Smooth muscle cell (in vitro differentiated cells): ENCODE measurements around the gene TOM1L2. TPM values are rescaled to one million over a fixed set of nuclear protein-coding genes. Genes with fewer than 3 reads are reported as not detected.

Experiments
- DNase-seq: peaks from one replicate; lab custom pipeline; 2025; ENCODE audit not compliant: unreplicated experiment; lab: John Stamatoyannopoulos, UW
- H2AFZ ChIP-seq: fragments of 200-600 bp; sonication (generic); 2 replicates; pipeline ENCODE4 v1.6.0; 2016; ENCODE audit warnings: antibody characterized with exemption, low read depth, mild to moderate bottlenecking
- H3F3A ChIP-seq: fragments of 200-600 bp; sonication (generic); 2 replicates; pipeline ENCODE4 v1.6.0; 2017; ENCODE audit warnings: antibody characterized with exemption, low read depth
- H3K27ac ChIP-seq: fragments of 200-600 bp; sonication (generic); 2 replicates; pipeline ENCODE4 v1.5.1; 2016; ENCODE audit warnings: low read depth, mild to moderate bottlenecking
- H3K27me3 ChIP-seq: fragments of 200-600 bp; sonication (generic); 2 replicates; pipeline ENCODE4 v1.6.1; 2016; ENCODE audit warnings: low read depth, mild to moderate bottlenecking
- H3K36me3 ChIP-seq: fragments of 200-600 bp; sonication (generic); 2 replicates; pipeline ENCODE4 v1.5.1; 2016; ENCODE audit warnings: low read depth
- H3K4me1 ChIP-seq: fragments of 200-600 bp; sonication (generic); 2 replicates; pipeline ENCODE4 v1.5.1; 2016; ENCODE audit warnings: low read depth
- H3K4me2 ChIP-seq: fragments of 200-600 bp; sonication (generic); 2 replicates; pipeline ENCODE4 v1.6.0; 2016; ENCODE audit warnings: mild to moderate bottlenecking
- H3K4me3 ChIP-seq: fragments of 200-600 bp; sonication (generic); 2 replicates; pipeline ENCODE4 v1.5.1; 2016; ENCODE audit warnings: mild to moderate bottlenecking
- H3K79me2 ChIP-seq: fragments of 200-600 bp; sonication (generic); 2 replicates; pipeline ENCODE4 v1.6.0; 2016; ENCODE audit warnings: low read depth, mild to moderate bottlenecking
- H3K9ac ChIP-seq: fragments of 200-600 bp; sonication (generic); 2 replicates; pipeline ENCODE4 v1.6.0; 2016; ENCODE audit warnings: low read depth
- H3K9me3 ChIP-seq: fragments of 200-600 bp; sonication (generic); replicated peaks from 2 replicates; pipeline ENCODE4 v1.5.1; 2016; ENCODE audit warnings: low read depth
- H4K20me1 ChIP-seq: fragments of 200-600 bp; sonication (generic); 2 replicates; pipeline ENCODE4 v1.6.0; 2016; ENCODE audit warnings: low read depth
- WGBS: methylation state at CpG from one replicate; pipeline ENCODE4 v1.1.7; 2016; ENCODE audit warnings: low lambda C conversion rate; 5-methylcytosine and 5-hydroxymethylcytosine counted together
- polyA plus RNA-seq: library from polyadenylated mRNA; unstranded; fragments of >200 nt; fragmentation: Nextera tagmentation; extraction: Ambion mirVana; gene quantifications from 2 replicates; pipeline ENCODE4 v1.2.1, GENCODE V29; 2016
- total RNA-seq: library from RNA; depleted of rRNA; stranded (reverse); fragments of >200 nt; gene quantifications from 2 replicates; pipeline ENCODE4 v1.2.3, GENCODE V29; 2014
- TF ChIP-seq, protein P1 (sequence below): fragments of 200-600 bp; sonication (generic); IDR thresholded peaks from 2 replicates; pipeline ENCODE4 v1.5.1; 2017; ENCODE audit warnings: borderline replicate concordance, mild to moderate bottlenecking, antibody characterized with exemption; ENCODE audit not compliant: insufficient read depth, poor library complexity, severe bottlenecking

The TOM1L2 gene
- total and polyA plus RNA-seq, 2 experiments from 2014 or later: 20.3 to 27.0 TPM

DNA sequence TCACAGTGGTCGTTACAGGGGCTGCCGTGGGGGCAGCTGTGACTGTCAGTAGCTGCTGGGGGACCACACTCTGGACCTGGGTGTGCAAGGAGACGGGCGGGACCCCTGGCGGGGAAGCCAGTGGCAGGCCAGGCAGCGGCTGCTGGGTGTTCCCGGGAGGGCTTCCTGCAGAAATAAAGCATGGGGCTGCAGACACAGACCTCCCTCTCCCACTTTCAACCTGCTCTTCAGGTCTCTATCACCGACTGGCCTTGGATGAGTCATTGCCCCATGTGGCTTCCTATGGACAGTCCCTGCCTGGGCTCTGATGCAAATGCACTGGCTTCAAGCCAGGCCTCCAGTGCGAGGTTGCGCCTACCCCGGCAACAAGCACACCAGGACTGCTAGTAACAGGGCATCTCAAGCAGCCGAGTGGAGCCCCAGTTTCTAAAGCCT, 152.6 kb downstream of the TOM1L2 start:
- H2AFZ ChIP-seq: no peak overlapping the region
- H3K79me2 ChIP-seq: peaks cover 41% of the 10 kb centered on the region
- no peaks in the 10 kb centered on the region for H3K36me3 ChIP-seq
- no peak overlapping the region for H3K27ac ChIP-seq
- no peaks in the 10 kb centered on the region for H3K9me3 ChIP-seq
- TF ChIP-seq, protein P1, sequence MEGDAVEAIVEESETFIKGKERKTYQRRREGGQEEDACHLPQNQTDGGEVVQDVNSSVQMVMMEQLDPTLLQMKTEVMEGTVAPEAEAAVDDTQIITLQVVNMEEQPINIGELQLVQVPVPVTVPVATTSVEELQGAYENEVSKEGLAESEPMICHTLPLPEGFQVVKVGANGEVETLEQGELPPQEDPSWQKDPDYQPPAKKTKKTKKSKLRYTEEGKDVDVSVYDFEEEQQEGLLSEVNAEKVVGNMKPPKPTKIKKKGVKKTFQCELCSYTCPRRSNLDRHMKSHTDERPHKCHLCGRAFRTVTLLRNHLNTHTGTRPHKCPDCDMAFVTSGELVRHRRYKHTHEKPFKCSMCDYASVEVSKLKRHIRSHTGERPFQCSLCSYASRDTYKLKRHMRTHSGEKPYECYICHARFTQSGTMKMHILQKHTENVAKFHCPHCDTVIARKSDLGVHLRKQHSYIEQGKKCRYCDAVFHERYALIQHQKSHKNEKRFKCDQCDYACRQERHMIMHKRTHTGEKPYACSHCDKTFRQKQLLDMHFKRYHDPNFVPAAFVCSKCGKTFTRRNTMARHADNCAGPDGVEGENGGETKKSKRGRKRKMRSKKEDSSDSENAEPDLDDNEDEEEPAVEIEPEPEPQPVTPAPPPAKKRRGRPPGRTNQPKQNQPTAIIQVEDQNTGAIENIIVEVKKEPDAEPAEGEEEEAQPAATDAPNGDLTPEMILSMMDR: no peak
- peak; percentile 20 for DNase-seq
- H3K4me2 ChIP-seq: no peak overlapping the region
- no peak overlapping the region for H3K9ac ChIP-seq
- peaks cover 6% of the 10 kb centered on the region for H3F3A ChIP-seq
- H4K20me1 ChIP-seq: peaks cover 58% of the 10 kb centered on the region
- H3K4me3 ChIP-seq: no peak overlapping the region
- no peaks in the 10 kb centered on the region for H3K27me3 ChIP-seq
- peaks cover 30% of the 10 kb centered on the region for H3K4me1 ChIP-seq
- WGBS: 78% methylated on average over 12 of the region's 12 CpGs

DNA sequence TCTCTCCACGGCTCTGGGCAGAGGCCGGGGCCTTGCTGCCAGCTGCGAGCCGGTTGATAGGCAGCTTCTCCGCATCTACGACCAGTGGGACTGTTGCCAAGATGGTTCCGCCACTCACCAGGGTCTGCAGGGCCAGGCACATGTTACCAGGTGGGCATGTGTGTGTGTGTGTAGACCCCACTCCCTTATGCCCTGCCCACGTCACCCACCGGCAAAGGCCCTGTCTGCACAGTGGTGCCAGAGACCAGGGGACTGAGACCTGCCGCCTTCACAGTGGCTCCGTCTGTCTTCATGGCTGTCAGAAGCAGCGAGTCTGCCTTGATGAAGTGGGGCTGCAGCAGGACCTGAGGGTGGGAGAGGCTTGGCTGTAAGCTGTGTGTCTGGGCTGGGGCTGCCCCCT, 153.1 kb downstream of the TOM1L2 start:
- peaks cover 58% of the 10 kb centered on the region for H4K20me1 ChIP-seq

DNA sequence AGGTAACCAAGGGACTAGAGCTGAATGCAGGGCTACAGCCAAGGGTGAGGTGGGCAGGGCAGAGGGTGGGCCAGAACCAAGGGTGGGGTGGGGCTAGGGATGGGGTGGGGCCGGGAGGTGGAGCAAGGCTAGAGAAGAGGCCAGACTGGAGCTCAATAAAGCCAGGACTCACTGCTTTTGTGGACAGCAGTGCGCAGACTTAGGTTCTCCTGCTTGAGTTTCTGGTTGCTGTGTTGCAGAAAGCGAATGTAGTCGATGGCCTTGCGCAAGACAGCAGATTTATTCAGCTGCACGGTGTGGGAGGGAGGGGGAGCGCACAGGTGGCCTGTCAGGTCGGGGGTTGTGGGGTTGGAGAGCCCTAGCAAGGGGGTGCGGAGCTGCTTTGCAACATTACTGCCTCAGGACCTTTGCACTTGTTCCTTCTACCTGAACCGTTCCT, 154.1 kb downstream of the TOM1L2 start:
- Histone ChIP-seq H4K20me1 (peaks cover 61% of the 10 kb centered on the region), H3K36me3 (no peaks in the 10 kb centered on the region), H3K9me3 (no peaks in the 10 kb centered on the region), H3K4me2 (no peak overlapping the region), H3K9ac (no peak overlapping the region), H3K4me1 (peaks cover 19% of the 10 kb centered on the region), H3K27me3 (no peaks in the 10 kb centered on the region), H2AFZ (no peak overlapping the region), H3K4me3 (no peak overlapping the region), H3K79me2 (peaks cover 29% of the 10 kb centered on the region), H3F3A (no peaks in the 10 kb centered on the region), H3K27ac (no peak overlapping the region)
- TF ChIP-seq, protein P1: no peak
- DNase-seq: no peak
- WGBS: 85% methylated on average over 10 of the region's 10 CpGs

More for the DNA sequence above, 153.1 kb downstream of the TOM1L2 start:
- TF ChIP-seq, protein P1: no peak
- Histone ChIP-seq H3K27ac (no peak overlapping the region), H3K4me1 (peaks cover 25% of the 10 kb centered on the region), H3K27me3 (no peaks in the 10 kb centered on the region), H3K79me2 (peaks cover 37% of the 10 kb centered on the region), H3K4me2 (no peak overlapping the region), H3K36me3 (no peaks in the 10 kb centered on the region), H2AFZ (no peak overlapping the region), H3K9ac (no peak overlapping the region), H3F3A (peaks cover 2% of the 10 kb centered on the region), H3K9me3 (no peaks in the 10 kb centered on the region), H3K4me3 (no peak overlapping the region)
- 95% methylated on average over 12 of the region's 12 CpGs for WGBS
- DNase-seq: no peak

DNA sequence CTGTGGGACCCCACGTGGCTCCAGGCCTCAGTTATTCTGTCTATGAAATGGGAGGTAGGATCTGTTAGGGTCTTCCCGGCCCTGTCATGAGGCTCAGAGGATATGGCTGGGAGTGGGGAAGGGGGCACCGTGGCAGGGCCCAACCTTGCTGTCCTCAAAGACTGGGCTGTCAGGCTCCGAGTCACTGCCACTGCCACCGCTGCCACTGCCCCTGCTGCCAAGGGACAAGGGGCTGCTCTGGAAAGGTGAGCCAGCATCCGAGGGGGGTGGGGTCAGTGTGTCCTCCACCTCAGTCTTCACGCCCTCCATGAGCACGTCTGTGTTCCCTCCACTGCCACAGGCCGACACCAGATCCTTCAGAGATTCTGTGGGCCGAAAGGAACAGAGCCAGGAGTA, 154.7 kb downstream of the TOM1L2 start:
- Histone ChIP-seq H3K36me3 (no peaks in the 10 kb centered on the region), H3K9ac (no peak overlapping the region), H3K27ac (no peak overlapping the region), H3K27me3 (no peaks in the 10 kb centered on the region), H3F3A (peaks cover 1% of the 10 kb centered on the region), H3K79me2 (peaks cover 24% of the 10 kb centered on the region), H4K20me1 (peaks cover 61% of the 10 kb centered on the region), H3K4me1 (peaks cover 13% of the 10 kb centered on the region), H3K4me2 (no peak overlapping the region), H3K9me3 (no peaks in the 10 kb centered on the region), H2AFZ (no peak overlapping the region), H3K4me3 (no peak overlapping the region)
- no peak for DNase-seq
- WGBS: 97% methylated on average over 10 of the region's 10 CpGs
- TF ChIP-seq, protein P1: no peak
